ENCODE measurements around the gene SOCS3.

SOCS3 gene

GRCh38 chr17:78409191-78409928 is 49.5 kb upstream of the SOCS3 start (continued):
- TF ChIP-seq ZNF510 (tag by site-specific recombination; IDR thresholded peaks at IDR 0.05; ENCODE audit: insufficient replicate concordance): no peak
- TF ChIP-seq, protein P1, sequence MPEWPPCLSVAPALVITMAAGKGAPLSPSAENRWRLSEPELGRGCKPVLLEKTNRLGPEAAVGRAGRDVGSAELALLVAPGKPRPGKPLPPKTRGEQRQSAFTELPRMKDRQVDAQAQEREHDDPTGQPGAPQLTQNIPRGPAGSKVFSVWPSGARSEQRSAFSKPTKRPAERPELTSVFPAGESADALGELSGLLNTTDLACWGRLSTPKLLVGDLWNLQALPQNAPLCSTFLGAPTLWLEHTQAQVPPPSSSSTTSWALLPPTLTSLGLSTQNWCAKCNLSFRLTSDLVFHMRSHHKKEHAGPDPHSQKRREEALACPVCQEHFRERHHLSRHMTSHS (tag by site-specific recombination; IDR thresholded peaks at IDR 0.05): no peak
- no peak for TF ChIP-seq CTCF (tag by site-specific recombination; IDR thresholded peaks at IDR 0.05)
- TF ChIP-seq, protein P2, sequence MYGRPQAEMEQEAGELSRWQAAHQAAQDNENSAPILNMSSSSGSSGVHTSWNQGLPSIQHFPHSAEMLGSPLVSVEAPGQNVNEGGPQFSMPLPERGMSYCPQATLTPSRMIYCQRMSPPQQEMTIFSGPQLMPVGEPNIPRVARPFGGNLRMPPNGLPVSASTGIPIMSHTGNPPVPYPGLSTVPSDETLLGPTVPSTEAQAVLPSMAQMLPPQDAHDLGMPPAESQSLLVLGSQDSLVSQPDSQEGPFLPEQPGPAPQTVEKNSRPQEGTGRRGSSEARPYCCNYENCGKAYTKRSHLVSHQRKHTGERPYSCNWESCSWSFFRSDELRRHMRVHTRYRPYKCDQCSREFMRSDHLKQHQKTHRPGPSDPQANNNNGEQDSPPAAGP (tag by site-specific recombination; IDR thresholded peaks at IDR 0.05): peak; percentile 99
- 0 out of 2 replicates have a peak, but pooled peaks have one; percentile 23 for TF ChIP-seq PATZ1 (tag by site-specific recombination; IDR thresholded peaks at IDR 0.05)
- TF ChIP-seq ZNF792 (tag by site-specific recombination; IDR thresholded peaks at IDR 0.05): no peak
- TF ChIP-seq, protein P3, sequence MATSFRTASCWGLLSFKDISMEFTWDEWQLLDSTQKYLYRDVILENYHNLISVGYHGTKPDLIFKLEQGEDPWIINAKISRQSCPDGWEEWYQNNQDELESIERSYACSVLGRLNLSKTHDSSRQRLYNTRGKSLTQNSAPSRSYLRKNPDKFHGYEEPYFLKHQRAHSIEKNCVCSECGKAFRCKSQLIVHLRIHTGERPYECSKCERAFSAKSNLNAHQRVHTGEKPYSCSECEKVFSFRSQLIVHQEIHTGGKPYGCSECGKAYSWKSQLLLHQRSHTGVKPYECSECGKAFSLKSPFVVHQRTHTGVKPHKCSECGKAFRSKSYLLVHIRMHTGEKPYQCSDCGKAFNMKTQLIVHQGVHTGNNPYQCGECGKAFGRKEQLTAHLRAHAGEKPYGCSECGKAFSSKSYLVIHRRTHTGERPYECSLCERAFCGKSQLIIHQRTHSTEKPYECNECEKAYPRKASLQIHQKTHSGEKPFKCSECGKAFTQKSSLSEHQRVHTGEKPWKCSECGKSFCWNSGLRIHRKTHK (tag by site-specific recombination; IDR thresholded peaks at IDR 0.05): no peak
- TF ChIP-seq ZFP3 (tag by site-specific recombination; IDR thresholded peaks at IDR 0.05; ENCODE audit: low read depth): no peak
- TF ChIP-seq ZNF529 (tag by site-specific recombination; IDR thresholded peaks at IDR 0.05; ENCODE audit: insufficient replicate concordance): no peak
- TF ChIP-seq ZNF274 (IDR thresholded peaks at IDR 0.05; ENCODE audit: low read length): no peak
- TF ChIP-seq ZNF274 (tag by site-specific recombination; IDR thresholded peaks at IDR 0.05; ENCODE audit: borderline replicate concordance): no peak
- no peak for TF ChIP-seq ZNF501 (tag by site-specific recombination; IDR thresholded peaks at IDR 0.05)
- TF ChIP-seq, protein P4, sequence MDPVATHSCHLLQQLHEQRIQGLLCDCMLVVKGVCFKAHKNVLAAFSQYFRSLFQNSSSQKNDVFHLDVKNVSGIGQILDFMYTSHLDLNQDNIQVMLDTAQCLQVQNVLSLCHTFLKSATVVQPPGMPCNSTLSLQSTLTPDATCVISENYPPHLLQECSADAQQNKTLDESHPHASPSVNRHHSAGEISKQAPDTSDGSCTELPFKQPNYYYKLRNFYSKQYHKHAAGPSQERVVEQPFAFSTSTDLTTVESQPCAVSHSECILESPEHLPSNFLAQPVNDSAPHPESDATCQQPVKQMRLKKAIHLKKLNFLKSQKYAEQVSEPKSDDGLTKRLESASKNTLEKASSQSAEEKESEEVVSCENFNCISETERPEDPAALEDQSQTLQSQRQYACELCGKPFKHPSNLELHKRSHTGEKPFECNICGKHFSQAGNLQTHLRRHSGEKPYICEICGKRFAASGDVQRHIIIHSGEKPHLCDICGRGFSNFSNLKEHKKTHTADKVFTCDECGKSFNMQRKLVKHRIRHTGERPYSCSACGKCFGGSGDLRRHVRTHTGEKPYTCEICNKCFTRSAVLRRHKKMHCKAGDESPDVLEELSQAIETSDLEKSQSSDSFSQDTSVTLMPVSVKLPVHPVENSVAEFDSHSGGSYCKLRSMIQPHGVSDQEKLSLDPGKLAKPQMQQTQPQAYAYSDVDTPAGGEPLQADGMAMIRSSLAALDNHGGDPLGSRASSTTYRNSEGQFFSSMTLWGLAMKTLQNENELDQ (tag by site-specific recombination; IDR thresholded peaks at IDR 0.05; ENCODE audit: low read depth): no peak
- no peak for TF ChIP-seq BCL11B (tag by site-specific recombination; IDR thresholded peaks at IDR 0.05; ENCODE audit: low read depth)
- TF ChIP-seq ZNF404 (tag by site-specific recombination; IDR thresholded peaks at IDR 0.05): no peak
- peak; percentile 99 for TF ChIP-seq KLF1 (tag by site-specific recombination; IDR thresholded peaks at IDR 0.05)
- TF ChIP-seq ZNF114 (tag by site-specific recombination; IDR thresholded peaks at IDR 0.05): no peak
- no peak for TF ChIP-seq ZNF707 (tag by site-specific recombination; IDR thresholded peaks at IDR 0.05)
- TF ChIP-seq ZNF366 (tag by site-specific recombination; conservative IDR thresholded peaks at IDR 0.05): peak; percentile 36; the same call in 1 of the 2 replicates
- TF ChIP-seq ZNF660 (tag by site-specific recombination; IDR thresholded peaks at IDR 0.05): no peak
- no peak for TF ChIP-seq ZBTB20 (tag by site-specific recombination; IDR thresholded peaks at IDR 0.05)
- TF ChIP-seq ZNF571 (tag by site-specific recombination; IDR thresholded peaks at IDR 0.05): no peak
- TF ChIP-seq ZNF830 (tag by site-specific recombination; IDR thresholded peaks at IDR 0.05; ENCODE audit: low read depth): no peak
- TF ChIP-seq ZNF785 (tag by site-specific recombination; IDR thresholded peaks at IDR 0.05): no peak
- TF ChIP-seq PRDM1 (tag by site-specific recombination; IDR thresholded peaks at IDR 0.05): no peak
- peak; percentile 76; the same call in 1 of the 2 replicates for TF ChIP-seq PRDM6 (tag by site-specific recombination; IDR thresholded peaks at IDR 0.05)
- TF ChIP-seq ZNF530 (tag by site-specific recombination; IDR thresholded peaks at IDR 0.05; ENCODE audit: low read depth): no peak
- no peak for TF ChIP-seq ZFP69B (tag by site-specific recombination; IDR thresholded peaks at IDR 0.05)
